Stimulated activated CD4-positive, alpha-beta T cell treated with anti-CD3 and anti-CD28 coated beads, Interleukin-12 subunit alpha, Interleukin-12 subunit beta, amount 100 ng/mL, for 24 hours (primary cell): ENCODE measurements around the gene GTF2IRD1.

ENCODE experiments used
- DNase-seq, 2 experiments: peaks; one replicate each; pipeline ENCODE4 v3.0.0-alpha.2; 2020; ENCODE audit warnings: low read depth in 2 of 2

GTF2IRD1 gene

DNA sequence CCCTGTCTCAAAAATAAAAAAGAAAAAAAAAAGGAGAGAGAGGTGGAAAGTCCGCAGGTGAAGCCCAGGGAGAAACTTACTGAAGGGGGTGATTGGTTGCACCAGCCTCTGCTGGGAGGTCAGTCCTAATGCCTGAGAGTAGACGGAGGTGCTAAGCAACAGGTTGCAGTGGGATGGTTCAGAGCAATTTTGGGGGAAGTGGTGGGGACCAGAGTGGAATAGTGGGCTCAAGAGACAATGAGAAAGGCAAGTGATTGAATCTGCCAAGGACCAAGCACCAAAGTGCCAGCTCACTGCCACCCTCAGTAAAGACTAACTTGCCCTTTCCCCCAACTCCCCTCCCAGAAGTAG is 113.6 kb downstream of the GTF2IRD1 start:
- DNase-seq = no peak

DNA sequence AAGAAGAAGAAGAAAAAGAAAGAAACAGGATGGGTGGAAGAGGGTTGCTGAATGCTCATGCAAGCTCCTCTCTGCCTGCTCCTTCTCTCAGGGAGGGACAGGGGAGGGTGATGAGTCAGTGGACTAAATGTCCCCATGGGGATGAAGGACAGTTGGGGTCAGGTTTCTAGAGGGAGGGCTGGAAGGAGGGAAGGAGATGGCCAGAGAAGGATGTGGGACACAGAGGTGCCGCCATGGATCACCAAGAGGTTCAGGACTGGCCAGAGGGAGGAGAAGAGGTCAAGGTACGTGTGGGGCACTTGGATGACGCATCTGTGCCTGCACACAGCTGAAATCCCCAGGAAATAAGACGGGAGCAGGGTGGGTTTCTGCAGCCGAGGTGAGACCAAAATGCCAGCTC is 115.0 kb downstream of the GTF2IRD1 start:
- no peak for DNase-seq

- no peak for DNase-seq
Observed at GRCh38 chr7:74569501-74570075, 115.9 kb downstream of the GTF2IRD1 start.

- DNase-seq = no peak
Observed at GRCh38 chr7:74570533-74571156, 116.9 kb downstream of the GTF2IRD1 start.

DNA sequence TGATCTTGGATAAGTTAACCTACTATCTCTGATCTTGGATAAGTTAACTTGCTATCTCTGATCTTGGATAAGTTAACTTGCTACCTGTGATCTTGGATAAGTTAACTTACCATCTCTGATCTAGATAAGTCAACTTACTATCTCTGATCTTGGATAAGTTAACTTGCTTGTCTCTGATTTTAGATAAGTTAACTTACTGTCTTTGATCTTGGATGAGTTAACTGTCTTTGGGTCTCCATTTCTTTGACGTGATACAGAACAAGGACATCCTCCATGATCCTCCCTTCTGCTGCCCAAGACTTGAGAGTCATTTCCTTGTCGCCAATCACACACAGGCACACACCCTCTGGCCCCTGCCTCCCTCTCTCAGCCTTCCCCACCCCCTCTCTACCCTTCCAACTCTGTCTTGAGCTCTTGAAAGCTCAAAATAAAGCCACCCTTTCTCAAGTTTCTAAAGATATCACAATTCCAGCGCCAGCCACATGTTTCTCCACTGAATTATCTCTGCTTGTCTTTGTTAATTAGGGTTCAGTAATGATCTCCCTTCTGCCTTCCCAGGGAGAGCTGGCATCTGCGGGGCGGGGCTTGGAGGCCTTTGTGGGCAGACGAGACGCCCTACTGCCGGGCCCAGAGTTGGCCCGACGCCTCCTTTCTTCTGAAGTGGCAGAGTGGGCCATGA is 118.7 kb downstream of the GTF2IRD1 start:
- no peak for DNase-seq

GRCh38 chr7:74573512-74573911 is 119.8 kb downstream of the GTF2IRD1 start:
- DNase-seq = no peak

DNA sequence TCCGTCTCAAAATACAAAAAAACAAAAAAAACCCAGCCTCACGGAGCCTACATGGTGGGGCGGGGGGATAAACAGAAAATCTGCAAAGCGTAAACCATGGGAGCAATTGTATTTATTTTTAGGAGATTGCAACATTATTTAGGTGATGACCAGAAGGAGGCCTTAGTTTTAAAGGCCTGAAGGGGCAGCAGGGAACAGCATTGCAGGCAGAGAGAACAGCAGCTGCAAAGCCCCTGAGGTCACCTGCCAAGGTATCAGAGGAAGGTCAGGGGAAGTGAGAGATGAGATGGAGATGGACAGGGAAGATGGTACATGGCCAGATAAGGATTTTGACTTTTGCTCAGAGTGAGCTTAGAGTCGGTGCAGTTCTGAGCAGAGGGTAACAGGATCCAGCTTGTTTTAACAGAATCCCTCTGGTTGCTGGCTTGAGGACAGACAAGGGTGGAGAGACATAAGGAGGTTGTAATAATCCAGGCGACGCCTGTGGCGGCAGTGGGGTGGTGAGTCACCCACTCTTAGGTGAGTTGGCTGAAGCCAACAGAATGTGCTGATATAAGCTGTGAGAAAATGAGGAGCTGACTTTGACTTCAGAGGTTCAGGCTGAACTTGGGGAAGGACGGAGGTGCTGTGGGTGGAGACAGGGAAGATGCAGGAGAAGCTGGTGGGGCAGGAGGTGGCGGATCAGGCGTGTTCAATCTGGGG is 121.5 kb downstream of the GTF2IRD1 start:
- DNase-seq = no peak

DNA sequence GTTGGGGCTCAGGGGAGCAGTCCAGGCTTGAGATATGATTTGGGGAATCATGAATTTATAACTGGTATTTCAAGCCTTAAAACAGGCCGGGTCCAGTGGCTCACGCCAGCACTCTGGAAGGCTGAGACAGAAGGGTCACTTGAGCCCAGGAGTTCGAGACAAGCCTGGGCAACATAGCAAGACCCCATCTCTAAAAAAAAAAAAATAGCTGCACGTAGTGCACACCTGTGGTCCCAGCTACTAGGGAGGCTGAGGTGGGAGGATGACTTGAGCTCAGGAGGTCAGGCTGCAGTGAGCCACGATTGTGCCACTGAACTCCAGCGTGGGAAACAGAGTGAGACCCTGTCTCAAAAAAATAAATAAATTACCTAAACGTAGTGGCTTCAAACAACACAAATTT is 122.1 kb downstream of the GTF2IRD1 start:
- no peak for DNase-seq

DNA sequence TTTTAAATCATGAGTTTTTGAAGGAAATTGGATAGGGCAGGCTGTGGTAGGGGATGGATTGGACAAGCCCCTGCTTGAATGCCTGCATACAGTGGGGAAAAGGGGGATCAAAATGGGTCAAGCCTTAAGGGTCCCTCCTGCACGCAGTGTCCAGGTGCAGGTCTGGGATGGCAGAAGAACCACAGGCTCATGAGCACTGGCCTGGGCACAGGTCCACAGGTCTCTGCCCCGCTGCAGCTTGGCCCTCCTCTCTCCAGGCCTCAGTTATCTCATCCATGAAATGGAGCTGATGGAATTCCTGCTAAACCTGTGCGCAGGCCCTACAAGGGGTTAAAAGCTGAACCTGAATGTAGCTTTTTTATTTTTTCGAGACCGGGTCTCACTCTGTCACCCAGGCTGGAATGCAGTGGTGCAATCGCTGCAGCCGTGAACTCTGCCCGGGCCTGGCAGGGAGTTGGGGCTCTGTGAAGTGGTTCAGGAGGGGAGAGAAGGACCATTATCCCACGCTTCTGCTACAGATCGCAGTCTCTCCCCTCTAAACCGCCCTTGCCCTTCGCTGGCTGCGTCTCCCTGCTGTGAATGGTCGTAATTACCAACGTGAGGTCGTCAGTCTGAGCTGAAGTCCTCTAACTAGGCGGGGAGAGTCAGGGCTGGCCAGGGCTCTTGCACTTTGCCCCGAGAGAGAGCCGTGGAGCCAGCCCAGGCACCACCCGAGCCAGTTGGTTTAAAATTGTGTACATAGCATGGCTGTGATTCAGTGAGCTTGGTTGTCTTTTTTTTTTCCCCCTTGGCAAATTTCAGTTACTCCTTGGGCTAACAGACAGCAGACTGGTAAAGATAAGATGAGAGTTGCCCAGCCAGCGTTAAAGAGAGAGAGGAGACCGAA is 126.3 kb downstream of the GTF2IRD1 start:
- no peak for DNase-seq

GRCh38 chr7:74581916-74582440 is 128.3 kb downstream of the GTF2IRD1 start:
- no peak for DNase-seq

DNA sequence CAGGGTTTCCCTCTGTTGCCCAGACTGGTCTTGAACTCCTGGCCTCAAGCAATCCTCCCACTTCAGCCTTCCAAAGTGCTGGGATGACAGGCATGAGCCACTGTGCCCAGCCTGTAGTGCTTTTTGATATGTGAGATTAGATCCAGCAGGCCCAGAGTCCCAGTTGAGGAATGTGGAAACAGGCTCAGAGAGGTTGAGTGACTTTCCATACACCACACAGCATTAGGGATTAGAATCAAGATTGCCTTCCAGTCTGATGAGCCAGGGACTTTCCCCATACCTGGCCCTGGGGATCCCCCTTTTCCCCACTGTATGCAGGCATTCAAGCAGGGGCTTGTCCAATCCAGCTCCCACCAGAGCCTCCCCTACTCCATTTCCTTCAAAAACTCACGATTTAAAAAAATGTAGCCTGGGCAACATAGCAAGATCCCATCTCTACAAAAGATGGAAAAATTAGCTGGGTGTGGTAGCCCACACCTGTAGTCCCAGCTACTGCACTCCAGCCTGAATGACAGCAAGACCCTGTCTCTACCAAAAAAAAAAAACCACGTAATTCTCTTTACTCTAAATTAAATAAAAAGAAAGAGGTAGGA is 128.8 kb downstream of the GTF2IRD1 start:
- DNase-seq = no peak

- DNase-seq = no peak
Observed at GRCh38 chr7:74583630-74584029, 129.9 kb downstream of the GTF2IRD1 start.

DNA sequence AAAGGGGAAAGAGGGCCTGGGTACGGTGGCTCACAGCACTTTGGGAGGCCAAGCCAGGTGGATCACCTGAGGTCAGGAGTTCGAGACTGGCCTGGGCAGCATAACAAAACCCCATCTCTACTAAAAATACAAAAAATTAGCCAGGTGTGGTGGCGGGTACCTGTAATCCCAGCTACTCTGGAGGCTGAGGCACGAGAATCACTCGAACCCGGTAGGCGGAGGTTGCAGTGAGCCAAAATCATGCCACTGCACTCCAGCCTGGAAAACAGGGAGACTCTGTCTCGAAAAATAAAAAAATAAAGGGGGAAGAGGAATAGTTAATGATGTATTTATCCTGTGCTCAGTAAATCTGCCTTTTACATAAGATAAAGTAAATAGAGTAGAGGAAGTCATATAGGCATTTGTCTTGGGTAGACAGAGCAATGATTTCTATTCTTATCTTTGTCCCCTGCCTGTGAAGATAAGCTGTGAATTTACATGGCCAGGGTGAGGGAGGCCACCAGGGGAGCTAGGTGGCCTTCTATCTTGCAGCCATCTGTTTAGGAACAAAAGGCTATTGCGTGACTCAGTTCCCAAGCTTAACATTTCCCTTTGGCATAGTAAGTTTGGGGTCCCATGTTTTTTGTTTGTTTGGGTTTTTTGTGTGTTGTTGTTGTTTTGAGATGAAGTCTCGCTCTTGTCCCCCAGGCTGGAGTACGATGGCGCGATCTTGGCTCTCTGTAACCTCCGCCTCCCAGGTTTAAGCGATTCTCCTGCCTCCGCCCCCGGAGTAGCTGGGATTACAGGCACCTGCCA is 130.7 kb downstream of the GTF2IRD1 start:
- no peak for DNase-seq

DNA sequence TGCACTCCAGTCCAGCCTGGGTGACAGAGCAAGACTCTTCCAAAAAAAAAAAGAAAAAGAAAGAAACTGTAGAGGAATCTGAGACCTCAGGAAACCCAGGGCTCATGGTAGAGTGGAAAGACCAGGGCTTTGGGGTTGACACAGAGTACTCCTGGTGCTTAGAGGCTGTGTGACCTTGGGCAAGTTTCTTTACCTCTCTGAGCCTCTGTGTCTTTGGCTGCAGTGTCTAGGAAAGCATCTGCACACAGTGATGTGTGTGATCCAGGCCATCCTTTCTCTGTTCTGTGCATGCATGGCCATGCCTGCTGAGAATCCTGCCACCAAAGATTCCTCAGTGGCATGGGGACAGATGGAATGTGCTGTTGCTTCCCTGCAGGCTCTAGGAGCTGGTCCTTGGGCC is 132.1 kb downstream of the GTF2IRD1 start:
- DNase-seq = no peak

DNA sequence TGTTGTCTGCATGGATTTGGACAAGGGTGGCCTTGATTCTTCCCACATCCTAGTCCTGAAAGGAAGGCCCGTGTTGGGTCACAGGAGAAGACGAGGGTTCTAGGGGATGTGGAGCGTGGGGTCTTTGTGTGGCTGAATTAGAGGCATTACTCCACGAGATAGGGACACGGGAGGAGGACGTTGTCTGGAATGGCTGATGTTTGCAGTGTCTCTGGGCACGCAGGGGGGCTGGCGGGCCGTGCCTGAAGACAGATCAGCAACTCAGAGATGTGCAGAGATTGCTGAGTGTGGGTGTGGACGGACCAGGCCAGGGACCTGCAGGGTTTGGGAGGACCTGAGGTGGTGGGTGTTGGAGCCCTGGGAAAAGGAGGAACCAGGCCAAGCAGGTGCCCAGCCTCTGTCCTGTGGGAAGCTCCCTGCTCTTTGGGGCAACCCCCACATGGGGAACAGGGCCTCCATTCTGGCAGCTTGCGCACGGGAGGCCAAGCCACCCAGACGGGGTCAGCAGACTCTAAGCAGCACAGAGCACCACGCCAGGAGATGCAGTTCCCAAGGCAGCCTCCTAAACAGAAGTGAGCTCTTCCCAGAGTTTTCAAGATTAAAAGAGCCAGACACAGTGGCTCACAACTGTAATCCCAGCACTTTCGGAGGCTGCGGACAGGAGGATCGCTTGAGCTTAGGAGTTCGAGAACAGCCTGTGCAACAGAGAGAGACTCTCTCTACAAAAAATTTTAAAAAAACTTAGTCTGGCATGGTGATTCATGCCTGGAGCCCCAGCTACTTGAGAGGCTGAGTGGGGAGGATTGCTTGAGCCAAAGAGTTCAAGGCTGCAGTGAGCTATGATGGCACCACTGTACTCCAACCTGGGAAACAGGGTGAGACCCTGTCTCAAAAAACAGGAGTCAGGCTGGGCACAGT is 132.8 kb downstream of the GTF2IRD1 start:
- no peak for DNase-seq

- no peak for DNase-seq
Observed at GRCh38 chr7:74587435-74588126, 133.9 kb downstream of the GTF2IRD1 start.

DNA sequence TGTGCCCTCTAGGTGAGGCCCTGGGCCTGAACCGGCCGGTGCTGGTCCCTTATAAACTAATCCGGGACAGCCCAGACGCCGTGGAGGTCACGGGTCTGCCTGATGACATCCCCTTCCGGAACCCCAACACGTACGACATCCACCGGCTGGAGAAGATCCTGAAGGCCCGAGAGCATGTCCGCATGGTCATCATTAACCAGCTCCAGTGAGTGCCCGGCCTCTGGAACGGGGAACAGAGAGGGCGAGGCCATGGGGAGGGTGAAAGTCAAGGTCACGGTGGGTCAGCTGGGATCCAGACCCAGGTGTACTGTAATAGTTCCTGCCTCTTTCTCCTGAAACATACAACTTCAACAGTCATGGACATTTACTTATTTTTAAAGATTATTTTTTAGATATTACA is 137.1 kb downstream of the GTF2IRD1 start:
- DNase-seq = no peak

DNA sequence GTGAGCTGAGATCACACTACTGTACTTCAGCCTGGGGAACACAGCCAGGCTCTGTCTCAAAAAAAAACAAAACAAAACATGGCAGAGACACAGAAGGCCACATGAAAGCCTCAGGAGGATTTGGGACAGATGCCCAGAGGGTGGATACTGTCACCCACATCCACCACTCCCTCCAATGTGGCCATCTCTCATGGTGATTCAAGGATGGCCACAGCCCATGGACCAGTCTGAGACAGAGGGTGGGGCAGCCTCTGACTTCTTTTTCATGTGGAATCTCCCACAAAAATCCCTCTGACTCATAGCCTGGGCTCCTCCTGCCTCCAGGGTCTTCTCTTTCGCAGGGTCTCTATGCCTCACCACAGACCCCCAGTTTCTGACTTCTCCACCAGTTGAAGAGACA is 144.9 kb downstream of the GTF2IRD1 start:
- DNase-seq = no peak

- no peak for DNase-seq
Observed at GRCh38 chr7:74599244-74599643, 145.5 kb downstream of the GTF2IRD1 start.
